Neural cell (in vitro differentiated cells): ENCODE results near the gene ZIC4.

ENCODE experiments used
- EP300 ChIP-seq: fragments of 450-650 bp; conservative IDR thresholded peaks from 2 replicates; pipeline ENCODE4 v1.6.1; 2014; ENCODE audit warnings: antibody characterized with exemption, mild to moderate bottlenecking, moderate library complexity; ENCODE audit not compliant: poor library complexity, severe bottlenecking
- EZH2 ChIP-seq: fragments of 200-600, 300-800 bp; shearing (Covaris generic), sonication (generic); IDR thresholded peaks from 2 replicates; pipeline ENCODE4 v1.6.1; 2014; ENCODE audit warnings: antibody characterized with exemption, low read length, borderline replicate concordance, mild to moderate bottlenecking; ENCODE audit not compliant: insufficient read depth, poor library complexity, severe bottlenecking
- MXI1 ChIP-seq: fragments of 450-650 bp; conservative IDR thresholded peaks from 2 replicates; pipeline ENCODE4 v1.6.1; 2014; ENCODE audit warnings: antibody characterized with exemption, mild to moderate bottlenecking; ENCODE audit not compliant: poor library complexity, severe bottlenecking
- POLR2AphosphoS5 ChIP-seq: IDR thresholded peaks from 2 replicates; pipeline ENCODE4 v1.6.1; 2012
- RAD21 ChIP-seq: fragments of 450-650 bp; conservative IDR thresholded peaks from 2 replicates; pipeline ENCODE4 v1.6.1; 2014; ENCODE audit warnings: antibody characterized with exemption, mild to moderate bottlenecking, moderate library complexity
- SMC3 ChIP-seq: fragments of 450-650 bp; conservative IDR thresholded peaks from 2 replicates; pipeline ENCODE4 v1.6.1; 2014; ENCODE audit warnings: antibody characterized with exemption, mild to moderate bottlenecking, moderate library complexity; ENCODE audit not compliant: poor library complexity
- TAF1 ChIP-seq: IDR thresholded peaks from 2 replicates; pipeline ENCODE4 v1.6.1; 2012; ENCODE audit warnings: low read depth
- TF ChIP-seq, protein P1 (sequence below): fragments of 450-650 bp; IDR thresholded peaks from 2 replicates; pipeline ENCODE4 v1.5.1; 2014; ENCODE audit warnings: antibody characterized with exemption, mild to moderate bottlenecking, moderate library complexity; ENCODE audit not compliant: poor library complexity, severe bottlenecking
- TF ChIP-seq, protein P2 (sequence below): IDR thresholded peaks from 2 replicates; pipeline ENCODE4 v1.6.1; 2012; ENCODE audit warnings: borderline replicate concordance

DNA sequence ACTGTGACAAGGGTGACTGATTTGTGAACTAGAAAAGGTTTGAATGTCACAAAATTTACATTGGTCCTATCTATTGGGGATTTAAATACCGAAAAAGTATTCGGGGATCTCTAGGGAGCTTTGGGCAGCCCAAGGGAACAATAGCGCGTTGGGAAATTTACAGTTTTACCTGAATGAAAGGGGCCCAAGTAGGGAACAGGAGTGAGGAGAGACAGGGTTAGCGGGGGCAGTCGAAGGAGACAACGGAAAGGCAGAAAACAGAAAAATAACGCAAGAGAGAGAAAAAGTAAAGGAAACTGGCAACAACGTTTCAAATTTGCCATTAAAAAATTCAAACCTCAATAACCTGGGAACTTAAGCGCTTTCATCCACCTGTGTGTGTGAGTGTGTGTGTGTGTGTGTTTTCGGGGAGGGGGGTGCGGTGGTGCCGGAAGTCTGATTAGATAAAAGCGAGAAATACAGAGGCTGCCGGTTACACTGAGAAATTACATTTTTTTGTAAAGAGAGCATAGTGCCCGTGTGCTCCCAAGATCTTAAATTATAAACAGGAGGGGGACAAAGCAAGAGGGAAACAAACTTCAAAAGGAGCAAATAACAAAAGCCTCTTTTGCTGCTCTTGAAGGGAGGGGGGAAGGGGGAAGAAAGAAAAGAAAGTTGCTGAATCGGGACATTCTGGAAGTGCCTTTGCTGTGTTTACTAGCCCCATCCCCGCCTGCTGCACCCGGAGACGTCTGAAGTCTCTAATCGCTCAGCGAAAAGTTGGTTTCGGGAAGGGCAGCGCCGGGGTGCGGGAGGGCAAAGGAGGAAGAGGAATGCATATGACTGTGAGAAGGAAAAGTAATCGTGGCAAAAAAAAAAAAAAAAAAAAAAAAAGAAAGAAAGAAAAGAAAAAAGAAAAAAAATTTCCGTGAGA lies 2.1 kb upstream of the ZIC4 start:
- TF ChIP-seq, protein P1, sequence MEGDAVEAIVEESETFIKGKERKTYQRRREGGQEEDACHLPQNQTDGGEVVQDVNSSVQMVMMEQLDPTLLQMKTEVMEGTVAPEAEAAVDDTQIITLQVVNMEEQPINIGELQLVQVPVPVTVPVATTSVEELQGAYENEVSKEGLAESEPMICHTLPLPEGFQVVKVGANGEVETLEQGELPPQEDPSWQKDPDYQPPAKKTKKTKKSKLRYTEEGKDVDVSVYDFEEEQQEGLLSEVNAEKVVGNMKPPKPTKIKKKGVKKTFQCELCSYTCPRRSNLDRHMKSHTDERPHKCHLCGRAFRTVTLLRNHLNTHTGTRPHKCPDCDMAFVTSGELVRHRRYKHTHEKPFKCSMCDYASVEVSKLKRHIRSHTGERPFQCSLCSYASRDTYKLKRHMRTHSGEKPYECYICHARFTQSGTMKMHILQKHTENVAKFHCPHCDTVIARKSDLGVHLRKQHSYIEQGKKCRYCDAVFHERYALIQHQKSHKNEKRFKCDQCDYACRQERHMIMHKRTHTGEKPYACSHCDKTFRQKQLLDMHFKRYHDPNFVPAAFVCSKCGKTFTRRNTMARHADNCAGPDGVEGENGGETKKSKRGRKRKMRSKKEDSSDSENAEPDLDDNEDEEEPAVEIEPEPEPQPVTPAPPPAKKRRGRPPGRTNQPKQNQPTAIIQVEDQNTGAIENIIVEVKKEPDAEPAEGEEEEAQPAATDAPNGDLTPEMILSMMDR: no peak
- TF ChIP-seq EP300 (no peak), EZH2 (no peak), POLR2AphosphoS5 (peak; percentile 37), RAD21 (no peak), TAF1 (no peak), SMC3 (no peak), MXI1 (no peak)
- TF ChIP-seq, protein P2, sequence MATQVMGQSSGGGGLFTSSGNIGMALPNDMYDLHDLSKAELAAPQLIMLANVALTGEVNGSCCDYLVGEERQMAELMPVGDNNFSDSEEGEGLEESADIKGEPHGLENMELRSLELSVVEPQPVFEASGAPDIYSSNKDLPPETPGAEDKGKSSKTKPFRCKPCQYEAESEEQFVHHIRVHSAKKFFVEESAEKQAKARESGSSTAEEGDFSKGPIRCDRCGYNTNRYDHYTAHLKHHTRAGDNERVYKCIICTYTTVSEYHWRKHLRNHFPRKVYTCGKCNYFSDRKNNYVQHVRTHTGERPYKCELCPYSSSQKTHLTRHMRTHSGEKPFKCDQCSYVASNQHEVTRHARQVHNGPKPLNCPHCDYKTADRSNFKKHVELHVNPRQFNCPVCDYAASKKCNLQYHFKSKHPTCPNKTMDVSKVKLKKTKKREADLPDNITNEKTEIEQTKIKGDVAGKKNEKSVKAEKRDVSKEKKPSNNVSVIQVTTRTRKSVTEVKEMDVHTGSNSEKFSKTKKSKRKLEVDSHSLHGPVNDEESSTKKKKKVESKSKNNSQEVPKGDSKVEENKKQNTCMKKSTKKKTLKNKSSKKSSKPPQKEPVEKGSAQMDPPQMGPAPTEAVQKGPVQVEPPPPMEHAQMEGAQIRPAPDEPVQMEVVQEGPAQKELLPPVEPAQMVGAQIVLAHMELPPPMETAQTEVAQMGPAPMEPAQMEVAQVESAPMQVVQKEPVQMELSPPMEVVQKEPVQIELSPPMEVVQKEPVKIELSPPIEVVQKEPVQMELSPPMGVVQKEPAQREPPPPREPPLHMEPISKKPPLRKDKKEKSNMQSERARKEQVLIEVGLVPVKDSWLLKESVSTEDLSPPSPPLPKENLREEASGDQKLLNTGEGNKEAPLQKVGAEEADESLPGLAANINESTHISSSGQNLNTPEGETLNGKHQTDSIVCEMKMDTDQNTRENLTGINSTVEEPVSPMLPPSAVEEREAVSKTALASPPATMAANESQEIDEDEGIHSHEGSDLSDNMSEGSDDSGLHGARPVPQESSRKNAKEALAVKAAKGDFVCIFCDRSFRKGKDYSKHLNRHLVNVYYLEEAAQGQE: no peak
